Testis (tissue), 3 donors: ENCODE measurements around the gene MBNL3. TPM values are rescaled to one million over a fixed set of nuclear protein-coding genes. Genes with fewer than 3 reads are reported as not detected.
A peak's percentile ranks its signal among the peaks of the same experiment; 100 is the strongest.

Experiments
- DNase-seq: peaks from one replicate; pipeline ENCODE4 v3.0.0-alpha.2; 2019
- H3K27ac ChIP-seq, 2 donors: fragments of 200-600 bp; sonication (generic); one replicate each; pipeline ENCODE4 v1.5.1; 2019
- H3K27me3 ChIP-seq: fragments of 200-600 bp; sonication (generic); one replicate; pipeline ENCODE4 v1.5.1; 2019
- H3K36me3 ChIP-seq: fragments of 200-600 bp; sonication (generic); one replicate; pipeline ENCODE4 v1.5.1; 2017; ENCODE audit warnings: low read depth; ENCODE audit errors: missing control alignments
- H3K4me1 ChIP-seq: fragments of 200-600 bp; sonication (generic); one replicate; pipeline ENCODE4 v1.5.1; 2019
- H3K4me3 ChIP-seq, 2 donors: fragments of 200-600 bp; sonication (generic); one replicate each; pipeline ENCODE4 v1.5.1; 2017 to 2019
- H3K9me3 ChIP-seq: fragments of 200-600 bp; sonication (generic); one replicate; pipeline ENCODE4 v1.5.1; 2017
- POLR2A ChIP-seq: fragments of 450-650 bp; IDR thresholded peaks from one replicate; pipeline ENCODE4 v1.6.1; 2017; ENCODE audit warnings: antibody characterized with exemption, mild to moderate bottlenecking, moderate library complexity
- WGBS, 2 donors: methylation state at CpG; one replicate each; pipeline ENCODE4 v1.1.5; 2018; 5-methylcytosine and 5-hydroxymethylcytosine counted together
- intact Hi-C: fragments of 100-400 bp; cut with DNase I; formaldehyde crosslinking; loops from one replicate; pipeline ENCODE4 v1.15.1; 2023; ENCODE audit warnings: low total_unique reads
- polyA plus RNA-seq: library from polyadenylated mRNA; stranded (reverse); fragments of 350-450 nt; fragmentation: Illumina TruSeq; extraction: RNeasy Lipid Tissue Mini Kit (QIAGEN cat#74804); gene quantifications from one replicate; pipeline ENCODE4 v1.2.3, GENCODE V29; 2014; ENCODE audit warnings: low read depth, low replicate concordance; ENCODE audit not compliant: insufficient read depth
- total RNA-seq, 2 donors: library from RNA; depleted of rRNA; stranded (reverse); fragments of >200 nt; gene quantifications; one replicate each; pipeline ENCODE4 v1.2.3, GENCODE V29; 2016
- TF ChIP-seq, protein P1 (sequence below), 3 experiments: fragments of 450-650 bp in 2 of 3; fragments of 200-600 bp in 1 of 3; sonication (generic) in 1 of 3; IDR thresholded peaks; one replicate each; pipeline ENCODE4 v1.5.1; 2016 to 2019; ENCODE audit warnings: antibody characterized with exemption in 3 of 3, mild to moderate bottlenecking in 2 of 3, moderate library complexity in 1 of 3

Gene MBNL3
- total and polyA plus RNA-seq, 3 donors from 2014 or later = 86.5 to 319 (median 175) TPM

DNA sequence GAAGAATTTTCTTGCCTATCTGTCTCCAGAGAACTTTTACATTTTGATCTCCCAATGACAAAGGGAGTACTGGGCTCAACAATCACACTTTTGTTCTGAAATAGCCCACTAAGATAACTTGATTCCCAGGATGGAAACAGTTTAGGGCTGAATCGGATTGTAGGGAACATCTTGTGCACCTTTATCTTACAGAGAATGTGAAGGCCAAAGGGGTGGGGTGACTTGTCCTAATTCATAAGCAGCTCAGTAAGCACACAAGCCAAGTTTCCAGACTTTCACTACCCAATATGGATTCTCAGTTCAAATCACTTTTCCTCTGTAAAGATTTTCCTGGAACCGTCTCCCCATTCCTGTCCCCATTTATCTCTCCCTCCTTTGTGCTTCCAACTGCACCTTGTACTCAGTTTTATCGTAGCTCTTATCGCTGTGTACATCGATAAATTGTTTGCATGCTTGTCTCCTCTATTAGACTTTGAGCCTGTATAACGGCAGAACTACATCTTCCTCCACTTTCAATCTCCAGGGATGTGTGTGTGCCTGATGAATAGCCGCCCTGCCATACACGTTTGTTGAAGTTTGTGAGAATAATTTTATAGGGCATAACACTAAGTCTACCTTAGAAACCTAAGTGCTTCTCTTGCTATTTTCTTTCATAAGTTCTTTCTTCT is 77.4 kb downstream of the MBNL3 start:
- TF ChIP-seq, protein P1, sequence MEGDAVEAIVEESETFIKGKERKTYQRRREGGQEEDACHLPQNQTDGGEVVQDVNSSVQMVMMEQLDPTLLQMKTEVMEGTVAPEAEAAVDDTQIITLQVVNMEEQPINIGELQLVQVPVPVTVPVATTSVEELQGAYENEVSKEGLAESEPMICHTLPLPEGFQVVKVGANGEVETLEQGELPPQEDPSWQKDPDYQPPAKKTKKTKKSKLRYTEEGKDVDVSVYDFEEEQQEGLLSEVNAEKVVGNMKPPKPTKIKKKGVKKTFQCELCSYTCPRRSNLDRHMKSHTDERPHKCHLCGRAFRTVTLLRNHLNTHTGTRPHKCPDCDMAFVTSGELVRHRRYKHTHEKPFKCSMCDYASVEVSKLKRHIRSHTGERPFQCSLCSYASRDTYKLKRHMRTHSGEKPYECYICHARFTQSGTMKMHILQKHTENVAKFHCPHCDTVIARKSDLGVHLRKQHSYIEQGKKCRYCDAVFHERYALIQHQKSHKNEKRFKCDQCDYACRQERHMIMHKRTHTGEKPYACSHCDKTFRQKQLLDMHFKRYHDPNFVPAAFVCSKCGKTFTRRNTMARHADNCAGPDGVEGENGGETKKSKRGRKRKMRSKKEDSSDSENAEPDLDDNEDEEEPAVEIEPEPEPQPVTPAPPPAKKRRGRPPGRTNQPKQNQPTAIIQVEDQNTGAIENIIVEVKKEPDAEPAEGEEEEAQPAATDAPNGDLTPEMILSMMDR (IDR thresholded peaks at IDR 0.05) = no peak
- no peak for TF ChIP-seq POLR2A
- intact Hi-C loops = no loop called here
- Histone ChIP-seq H3K9me3 (no peaks in the 10 kb centered on the region), H3K36me3 (no peaks in the 10 kb centered on the region), H3K4me3 (peak overlapping the region; percentile 18 to 55), H3K4me1 (no peaks in the 10 kb centered on the region), H3K27ac (peak overlapping the region; percentile 59 to 61), H3K27me3 (no peaks in the 10 kb centered on the region)
- WGBS, 2 donors = 19 to 42% methylated on average over 7 to 8 of the region's 8 CpGs
- DNase-seq = peak; percentile 72

DNA sequence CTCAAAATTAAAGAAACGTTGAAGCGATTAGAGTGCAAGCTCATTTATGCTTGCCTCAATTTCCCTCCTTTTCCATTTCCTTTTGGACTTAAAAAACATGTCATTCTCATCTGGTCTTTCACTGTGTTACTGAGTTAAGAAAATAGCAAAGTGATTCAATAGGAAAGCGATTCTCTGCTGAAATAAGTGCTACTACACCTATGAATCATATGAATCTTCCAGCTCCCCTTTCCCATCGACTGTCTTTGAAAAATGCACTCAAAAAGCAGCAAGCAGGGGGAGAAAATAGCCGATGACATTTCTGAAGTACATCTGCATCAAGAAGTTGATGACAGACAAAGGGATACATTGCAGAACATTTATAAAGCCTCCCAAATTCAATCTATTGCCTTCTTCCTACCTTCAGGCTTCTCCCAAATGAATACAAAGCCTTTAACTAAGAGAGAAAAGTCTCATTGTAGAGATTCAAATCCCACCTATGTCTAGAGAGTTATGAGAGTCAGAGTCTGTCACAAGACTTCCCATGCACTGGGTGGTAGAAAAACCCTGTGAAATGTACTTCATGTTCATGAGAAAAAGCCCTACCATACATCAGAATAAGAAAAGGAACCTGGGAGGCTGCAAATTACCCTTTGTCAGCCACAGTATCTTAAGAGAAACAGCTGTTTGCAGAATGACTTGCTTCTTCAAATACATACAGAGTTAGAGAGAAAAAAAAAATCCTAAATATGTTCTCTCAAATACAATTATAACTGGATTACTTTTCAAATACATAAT is 78.9 kb downstream of the MBNL3 start:
- WGBS, 2 donors = 37 to 51% methylated on average over 5 of the region's 5 CpGs
- Histone ChIP-seq H3K27me3 (no peaks in the 10 kb centered on the region), H3K4me1 (no peaks in the 10 kb centered on the region), H3K27ac (peak overlapping the region in 1 of 2 donors; percentile 61), H3K4me3 (peak overlapping the region; percentile 18 to 50), H3K36me3 (no peaks in the 10 kb centered on the region), H3K9me3 (no peaks in the 10 kb centered on the region)
- intact Hi-C loops = no loop called here
- no peak for TF ChIP-seq POLR2A
- TF ChIP-seq, protein P1 (IDR thresholded peaks at IDR 0.05) = no peak
- DNase-seq = no peak

DNA sequence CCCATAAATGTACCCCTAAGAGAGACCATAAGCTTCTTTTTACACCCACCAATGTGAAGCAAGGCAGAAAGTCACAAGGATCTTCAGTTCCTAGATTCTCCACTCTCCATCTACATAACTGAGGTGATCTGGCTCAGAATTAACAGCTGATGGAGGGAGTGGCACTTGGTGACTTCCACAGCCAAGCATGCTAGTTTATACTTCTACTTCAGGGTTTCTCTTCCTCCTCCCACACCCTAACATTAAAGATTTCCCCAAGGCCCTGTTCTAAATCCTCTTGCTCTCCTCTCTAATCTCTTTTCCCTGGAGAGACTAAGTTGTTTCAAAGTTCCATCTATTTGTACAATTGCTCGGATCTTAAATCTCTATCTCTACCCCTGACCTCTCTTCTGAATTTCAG is 81.1 kb downstream of the MBNL3 start:
- TF ChIP-seq, protein P1 (IDR thresholded peaks at IDR 0.05) = no peak
- TF ChIP-seq POLR2A = no peak
- intact Hi-C loops = no loop called here
- Histone ChIP-seq H3K4me3 (no peak overlapping the region), H3K4me1 (no peaks in the 10 kb centered on the region), H3K9me3 (no peaks in the 10 kb centered on the region), H3K27ac (no peak overlapping the region), H3K36me3 (no peaks in the 10 kb centered on the region), H3K27me3 (no peaks in the 10 kb centered on the region)
- DNase-seq = no peak
- 36 to 54% methylated on average over 1 of the region's 1 CpG for WGBS, 2 donors

DNA sequence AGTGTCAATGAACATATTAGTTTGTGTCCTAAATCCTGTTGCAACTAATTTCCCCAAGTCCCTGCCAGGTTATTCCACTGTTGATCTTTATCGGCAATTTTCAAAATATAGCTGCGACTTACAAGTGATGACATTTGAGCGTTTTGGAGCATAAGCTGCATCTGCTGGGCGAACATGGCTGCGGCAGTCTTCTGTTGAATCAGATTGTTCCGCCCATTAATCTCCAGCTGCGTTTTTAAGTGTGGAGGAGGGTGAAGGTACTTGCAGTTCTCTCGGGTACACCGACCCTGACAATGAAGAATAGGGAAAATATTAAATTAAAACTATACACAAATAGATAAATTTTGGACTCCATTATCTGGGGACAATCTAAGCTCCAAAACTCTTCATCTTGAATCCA is 82.7 kb downstream of the MBNL3 start:
- no peak overlapping the region for H3K27ac ChIP-seq
- H3K4me1 ChIP-seq = no peaks in the 10 kb centered on the region
- DNase-seq = no peak
- H3K9me3 ChIP-seq = no peaks in the 10 kb centered on the region
- WGBS, 2 donors = 44 to 57% methylated on average over 9 of the region's 9 CpGs
- no peaks in the 10 kb centered on the region for H3K36me3 ChIP-seq
- H3K27me3 ChIP-seq = no peaks in the 10 kb centered on the region
- H3K4me3 ChIP-seq = no peak overlapping the region
- TF ChIP-seq, protein P1 (IDR thresholded peaks at IDR 0.05) = no peak
- TF ChIP-seq POLR2A = no peak
- intact Hi-C loops = no loop called here
